ENCODE measurements around the gene RGL1.

DNA sequence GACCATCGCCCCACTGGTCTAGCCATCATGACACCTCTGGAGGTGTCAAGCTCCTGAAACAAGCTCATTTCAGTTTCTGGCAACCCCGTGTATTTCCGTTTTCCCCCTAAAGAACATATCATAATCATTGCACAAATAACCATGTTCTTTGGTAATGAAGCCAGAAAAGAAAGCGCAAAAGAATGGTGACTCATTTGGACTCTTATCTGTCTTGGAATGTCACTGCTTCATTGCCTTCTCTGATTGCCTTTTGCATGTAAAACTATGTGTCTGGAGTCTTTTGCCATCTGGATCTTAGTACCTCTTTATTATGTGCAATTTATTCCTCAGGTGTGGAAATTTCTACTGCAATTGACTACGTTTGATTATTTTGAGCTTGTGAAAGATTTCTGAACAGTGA lies 122.1 kb downstream of the RGL1 start:
- TF ChIP-seq, protein P1, sequence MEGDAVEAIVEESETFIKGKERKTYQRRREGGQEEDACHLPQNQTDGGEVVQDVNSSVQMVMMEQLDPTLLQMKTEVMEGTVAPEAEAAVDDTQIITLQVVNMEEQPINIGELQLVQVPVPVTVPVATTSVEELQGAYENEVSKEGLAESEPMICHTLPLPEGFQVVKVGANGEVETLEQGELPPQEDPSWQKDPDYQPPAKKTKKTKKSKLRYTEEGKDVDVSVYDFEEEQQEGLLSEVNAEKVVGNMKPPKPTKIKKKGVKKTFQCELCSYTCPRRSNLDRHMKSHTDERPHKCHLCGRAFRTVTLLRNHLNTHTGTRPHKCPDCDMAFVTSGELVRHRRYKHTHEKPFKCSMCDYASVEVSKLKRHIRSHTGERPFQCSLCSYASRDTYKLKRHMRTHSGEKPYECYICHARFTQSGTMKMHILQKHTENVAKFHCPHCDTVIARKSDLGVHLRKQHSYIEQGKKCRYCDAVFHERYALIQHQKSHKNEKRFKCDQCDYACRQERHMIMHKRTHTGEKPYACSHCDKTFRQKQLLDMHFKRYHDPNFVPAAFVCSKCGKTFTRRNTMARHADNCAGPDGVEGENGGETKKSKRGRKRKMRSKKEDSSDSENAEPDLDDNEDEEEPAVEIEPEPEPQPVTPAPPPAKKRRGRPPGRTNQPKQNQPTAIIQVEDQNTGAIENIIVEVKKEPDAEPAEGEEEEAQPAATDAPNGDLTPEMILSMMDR (IDR thresholded peaks at IDR 0.05; ENCODE audit: low read length): no peak
- no peak for TF ChIP-seq EZH2 (IDR thresholded peaks at IDR 0.05; ENCODE audit: borderline replicate concordance, low read length)
